Left renal pelvis (tissue), 4 donors: ENCODE data around the gene SUPT20HL1. TPM values are rescaled to one million over a fixed set of nuclear protein-coding genes. Genes with fewer than 3 reads are reported as not detected.
"Not testable (repeated sequence)": the region's sequence is repeated elsewhere in the genome, so short reads cannot be mapped to it uniquely, and the experiment has no call there.

ENCODE experiments used
- DNase-seq, 4 donors: peaks; one replicate each; pipeline ENCODE4 v3.0.0-alpha.2; 2013; ENCODE audit warnings: low read depth in 4 of 4, low spot score in 3 of 4
- polyA plus RNA-seq, 4 donors: library from polyadenylated mRNA; unstranded; fragments of 120-200 nt; gene quantifications; one replicate each; pipeline ENCODE4 v1.2.1, GENCODE V29; 2013; ENCODE audit not compliant: insufficient read length in 4 of 4

The SUPT20HL1 gene
- polyA plus RNA-seq, 4 donors, result not detected

DNA sequence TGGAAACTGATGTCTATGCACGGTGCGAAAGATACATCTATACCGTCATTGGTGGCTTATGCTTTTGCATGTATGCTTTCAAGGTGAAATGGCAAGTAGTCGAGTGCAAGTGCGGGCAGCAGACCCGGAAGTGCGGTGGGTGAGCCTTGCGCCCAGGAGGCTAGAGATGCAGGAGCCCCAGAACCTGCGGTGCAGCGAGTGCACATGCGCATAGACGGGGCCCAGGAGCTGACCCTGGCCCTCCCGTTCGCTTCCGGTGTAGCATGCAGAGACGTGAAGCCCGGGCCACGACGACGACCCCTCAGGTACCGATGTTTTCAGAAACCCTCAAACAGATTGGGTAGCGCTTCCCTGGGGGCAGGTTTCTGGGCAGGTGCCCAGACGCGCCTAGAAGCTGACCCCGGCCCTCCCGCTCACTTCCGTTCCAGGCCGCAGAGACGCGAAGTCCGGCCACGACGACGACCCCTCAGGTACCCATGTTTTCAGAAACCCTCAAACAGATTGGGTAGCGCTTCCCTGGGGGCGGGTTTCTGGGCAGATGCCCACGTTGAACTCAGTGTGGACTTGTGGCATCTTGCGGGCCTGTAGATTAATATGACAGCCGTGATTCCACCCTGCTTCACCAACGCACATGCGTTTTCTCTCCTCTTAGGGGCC lies 1.8 kb downstream of the SUPT20HL1 start:
- not testable (repeated sequence) for DNase-seq

DNA sequence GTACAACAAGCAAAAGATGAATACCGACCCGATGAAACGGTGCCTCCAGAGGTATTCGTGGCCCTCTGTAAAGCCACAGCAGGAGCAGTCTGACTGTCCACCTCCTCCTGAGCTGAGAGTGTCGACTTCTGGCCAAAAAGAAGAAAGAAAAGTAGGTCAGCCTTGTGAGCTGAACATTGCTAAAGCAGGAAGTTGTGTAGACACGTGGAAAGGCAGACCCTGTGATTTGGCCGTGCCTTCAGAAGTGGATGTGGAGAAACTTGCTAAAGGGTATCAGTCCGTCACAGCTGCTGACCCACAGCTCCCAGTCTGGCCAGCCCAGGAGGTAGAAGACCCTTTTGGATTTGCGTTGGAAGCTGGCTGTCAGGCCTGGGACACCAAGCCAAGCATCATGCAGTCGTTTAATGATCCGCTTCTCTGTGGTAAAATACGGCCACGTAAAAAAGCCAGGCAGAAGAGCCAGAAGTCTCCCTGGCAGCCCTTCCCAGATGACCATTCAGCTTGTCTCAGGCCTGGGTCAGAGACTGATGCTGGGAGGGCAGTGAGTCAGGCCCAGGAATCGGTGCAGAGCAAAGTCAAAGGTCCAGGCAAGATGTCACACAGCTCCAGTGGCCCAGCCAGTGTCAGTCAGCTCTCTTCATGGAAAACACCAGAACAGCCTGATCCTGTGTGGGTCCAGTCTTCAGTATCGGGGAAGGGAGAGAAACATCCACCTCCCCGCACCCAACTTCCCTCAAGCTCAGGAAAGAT lies 3.2 kb downstream of the SUPT20HL1 start:
- DNase-seq, result not testable (repeated sequence)

DNA sequence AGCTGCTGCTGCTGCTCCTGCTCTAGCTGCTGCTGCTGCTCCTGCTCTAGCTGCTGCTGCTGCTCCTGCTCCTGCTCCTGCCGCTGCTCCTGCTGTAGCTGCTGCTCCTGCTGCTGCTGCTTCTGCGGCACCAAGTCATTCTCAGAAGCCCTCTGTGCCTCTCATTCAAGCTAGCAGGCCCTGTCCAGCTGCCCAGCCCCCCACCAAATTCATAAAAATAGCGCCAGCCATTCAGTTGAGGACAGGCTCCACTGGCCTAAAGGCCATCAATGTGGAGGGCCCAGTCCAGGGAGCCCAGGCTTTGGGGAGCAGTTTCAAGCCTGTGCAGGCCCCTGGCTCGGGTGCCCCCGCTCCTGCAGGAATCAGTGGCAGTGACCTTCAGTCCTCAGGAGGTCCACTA lies 3.9 kb downstream of the SUPT20HL1 start:
- DNase-seq, result no peak

DNA sequence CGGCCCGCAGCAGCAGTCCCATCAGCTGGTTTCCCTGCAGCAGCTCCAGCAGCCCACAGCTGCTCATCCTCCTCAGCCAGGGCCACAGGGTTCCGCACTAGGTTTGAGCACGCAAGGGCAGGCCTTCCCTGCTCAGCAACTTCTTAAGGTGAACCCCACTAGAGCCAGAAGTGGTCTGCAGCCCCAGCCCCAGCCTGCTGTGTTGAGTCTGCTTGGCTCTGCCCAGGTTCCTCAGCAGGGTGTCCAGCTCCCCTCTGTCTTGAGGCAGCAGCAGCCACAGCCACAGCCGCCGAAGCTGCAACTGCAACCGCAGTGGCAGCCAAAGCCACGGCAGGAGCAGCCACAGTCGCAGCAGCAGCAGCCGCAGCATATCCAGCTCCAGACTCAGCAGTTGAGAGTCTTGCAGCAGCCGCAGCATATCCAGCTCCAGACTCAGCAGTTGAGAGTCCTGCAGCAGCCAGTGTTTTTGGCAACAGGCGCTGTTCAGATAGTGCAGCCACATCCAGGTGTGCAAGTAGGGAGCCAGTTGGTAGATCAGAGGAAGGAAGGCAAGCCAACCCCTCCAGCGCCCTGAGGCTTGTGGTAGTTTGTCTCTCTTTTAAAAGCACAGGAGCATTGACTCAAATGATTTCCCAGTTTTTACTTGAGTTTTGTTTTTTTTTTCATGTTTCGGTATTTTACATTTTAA lies 4.6 kb downstream of the SUPT20HL1 start:
- DNase-seq, result no peak

DNA sequence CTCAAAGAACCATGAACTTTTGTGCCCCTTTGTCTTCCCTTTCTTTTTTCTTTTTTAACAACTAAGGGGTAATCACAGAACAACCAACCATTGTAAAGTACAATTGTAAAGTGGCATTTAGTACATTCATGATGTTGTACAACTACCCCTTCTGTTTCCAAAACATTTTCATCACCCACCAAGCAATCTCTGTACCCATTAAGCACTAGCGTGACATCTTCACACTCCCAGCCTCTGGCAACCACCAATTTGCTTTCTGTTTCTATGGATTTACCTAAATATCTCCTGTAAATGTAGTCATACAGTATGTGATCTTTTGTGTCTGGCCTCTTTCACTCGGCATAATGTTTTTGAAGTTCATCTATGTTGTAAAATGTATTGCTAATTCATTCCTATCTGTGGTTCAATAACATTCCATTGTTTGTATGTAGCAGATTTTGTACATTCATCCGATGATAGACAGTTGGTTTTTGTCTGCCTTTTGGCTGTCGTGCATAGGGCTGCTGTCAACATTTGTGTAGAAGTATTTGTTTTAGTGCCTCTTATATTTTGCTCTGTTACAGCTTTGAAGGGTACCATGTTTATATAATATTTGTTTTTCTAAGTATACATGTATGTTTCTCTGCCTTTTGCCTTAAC lies 6.4 kb downstream of the SUPT20HL1 start:
- not testable (repeated sequence) for DNase-seq

DNA sequence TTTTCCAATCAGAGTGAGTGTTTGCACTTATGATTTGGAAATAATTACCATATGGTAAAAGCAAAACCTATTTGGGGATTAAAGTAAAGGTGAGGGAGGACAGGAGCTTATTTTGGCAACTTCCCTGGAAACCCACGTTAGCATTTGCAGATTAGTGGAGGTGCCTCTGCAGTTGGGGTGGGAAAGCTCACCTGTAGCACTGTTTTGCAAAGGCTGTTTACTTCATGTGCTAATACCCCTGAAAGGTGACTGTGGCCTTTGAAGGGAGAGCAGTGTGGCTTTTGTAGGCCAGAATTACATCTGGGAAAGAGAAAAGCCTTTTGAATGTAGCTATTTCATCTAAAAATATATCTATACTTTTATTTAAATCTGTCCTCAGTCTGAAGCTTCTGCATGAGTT lies 9.4 kb downstream of the SUPT20HL1 start:
- no peak for DNase-seq

DNA sequence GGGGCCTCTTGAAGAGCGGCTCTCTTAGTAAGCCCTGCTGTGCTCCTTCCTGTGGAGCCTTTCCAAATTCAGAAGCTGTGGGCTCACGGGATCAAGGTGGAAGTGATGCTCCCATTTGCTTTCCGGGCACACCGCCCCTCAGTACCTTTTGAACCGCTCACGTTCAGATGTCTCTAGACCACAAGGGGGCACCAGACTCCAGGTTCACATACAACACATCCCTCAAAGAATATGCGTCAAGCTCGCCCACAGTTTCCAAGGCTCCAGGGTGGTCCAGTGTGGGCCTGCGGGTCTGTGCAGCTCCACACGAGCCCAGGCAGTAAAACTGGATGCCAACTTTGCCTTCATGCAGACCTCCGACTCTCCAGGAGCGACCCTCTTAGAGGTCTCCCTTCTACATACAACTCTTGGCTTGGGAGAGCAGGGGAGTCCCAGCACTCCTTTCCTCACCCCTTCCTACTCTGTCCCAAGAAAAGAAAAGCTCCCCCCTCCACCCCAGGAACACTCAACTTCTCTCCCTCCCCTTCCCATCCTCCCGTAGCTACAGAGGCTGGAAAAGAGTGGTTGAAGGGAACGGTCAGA lies 11.0 kb downstream of the SUPT20HL1 start:
- DNase-seq, result peak; percentile 27 to 46 (median 36)

DNA sequence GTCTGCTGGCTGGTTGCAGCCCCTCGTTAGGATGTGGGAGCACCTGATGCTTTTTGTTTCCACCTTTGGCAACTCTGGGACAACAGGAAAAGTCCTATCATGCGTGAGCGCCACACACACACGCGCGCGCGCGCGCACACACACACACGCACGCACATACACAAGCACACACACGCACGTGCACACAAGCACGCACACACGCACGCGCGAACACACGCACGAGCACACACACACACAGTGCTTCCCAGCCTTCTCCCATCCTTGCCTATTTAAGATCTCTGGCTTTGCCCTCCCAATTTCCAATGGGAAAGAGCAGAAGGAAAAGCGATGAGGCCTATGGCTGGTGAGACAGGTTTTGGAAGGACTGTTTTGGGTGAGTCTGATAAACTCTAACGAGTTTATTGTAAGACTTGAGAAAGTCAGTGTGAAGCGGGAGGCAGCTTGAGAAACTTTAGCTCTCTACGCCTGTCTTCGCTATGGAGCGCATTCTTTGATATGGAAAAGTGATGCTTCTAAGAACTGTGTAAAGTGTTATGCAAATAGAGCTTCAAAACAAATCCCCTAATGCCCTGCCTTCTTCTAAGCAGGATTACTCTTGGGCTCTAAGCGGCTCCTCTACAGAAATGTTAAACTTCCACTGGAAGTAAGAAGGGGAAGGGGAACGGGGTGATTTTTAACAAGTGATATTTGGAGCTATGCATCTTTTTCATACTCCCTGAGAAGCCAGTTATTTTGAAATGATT lies 11.8 kb downstream of the SUPT20HL1 start:
- DNase-seq, result no peak

DNA sequence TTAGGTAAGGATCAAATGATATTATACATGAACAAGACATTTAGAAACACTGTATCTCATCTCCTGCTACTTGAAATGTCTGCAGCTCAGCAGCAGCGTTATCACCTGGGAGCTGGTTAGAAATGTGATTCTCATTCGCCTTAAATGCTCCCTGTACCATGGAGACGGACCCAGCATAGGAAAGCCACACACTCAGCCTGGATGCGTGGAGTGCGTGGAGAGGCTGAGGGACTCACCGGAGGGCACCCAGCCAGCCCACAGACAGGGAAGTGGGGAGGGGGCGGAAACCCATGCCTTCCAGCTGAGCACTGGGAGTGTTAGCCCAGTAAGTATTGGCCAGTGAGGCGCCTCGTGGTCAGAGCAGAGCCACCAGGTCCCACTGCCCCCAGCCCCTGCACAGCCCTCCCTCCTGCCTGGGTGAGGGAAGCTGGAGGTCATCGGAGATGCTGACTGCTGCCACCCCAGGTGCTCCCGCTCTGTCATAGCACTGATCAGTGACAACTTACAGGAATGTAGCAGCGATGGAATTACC lies 15.2 kb downstream of the SUPT20HL1 start:
- DNase-seq, result no peak

DNA sequence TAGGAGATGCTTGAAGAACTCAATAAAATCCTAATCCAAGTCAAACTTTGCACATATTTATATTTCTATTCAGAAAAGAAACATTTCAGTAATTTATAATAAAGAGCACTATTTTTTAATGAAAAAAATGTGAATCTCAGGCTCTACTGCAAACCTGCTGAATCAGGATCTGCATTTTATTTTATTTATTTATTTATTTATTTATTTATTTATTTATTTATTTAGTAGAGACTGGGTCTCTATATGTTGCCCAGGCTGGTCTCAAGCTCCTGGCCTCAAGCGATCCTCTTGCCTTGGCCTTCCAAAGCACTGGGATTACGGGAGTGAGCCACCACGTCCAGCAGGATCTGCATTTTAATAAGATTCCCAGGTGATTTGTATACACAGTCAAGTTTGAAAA lies 16.0 kb downstream of the SUPT20HL1 start:
- no peak for DNase-seq

DNA sequence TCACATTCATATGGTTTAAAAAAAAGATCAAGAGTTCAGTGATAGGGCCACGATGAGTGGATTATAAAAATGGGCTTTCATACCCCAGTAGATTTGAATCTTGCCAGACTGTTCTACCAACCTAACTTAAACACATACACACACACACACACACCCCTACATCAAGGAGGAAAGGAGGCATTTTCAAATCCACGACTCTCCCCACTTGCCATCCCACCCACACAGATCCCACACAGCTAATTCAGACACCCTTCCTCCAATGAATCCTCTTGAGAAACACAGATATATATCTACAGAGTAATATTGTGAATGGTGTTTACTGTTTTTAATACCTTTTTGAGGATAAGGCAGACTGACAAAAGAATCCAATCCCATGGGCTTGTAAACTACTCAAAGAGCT lies 16.8 kb downstream of the SUPT20HL1 start:
- DNase-seq, result no peak

DNA sequence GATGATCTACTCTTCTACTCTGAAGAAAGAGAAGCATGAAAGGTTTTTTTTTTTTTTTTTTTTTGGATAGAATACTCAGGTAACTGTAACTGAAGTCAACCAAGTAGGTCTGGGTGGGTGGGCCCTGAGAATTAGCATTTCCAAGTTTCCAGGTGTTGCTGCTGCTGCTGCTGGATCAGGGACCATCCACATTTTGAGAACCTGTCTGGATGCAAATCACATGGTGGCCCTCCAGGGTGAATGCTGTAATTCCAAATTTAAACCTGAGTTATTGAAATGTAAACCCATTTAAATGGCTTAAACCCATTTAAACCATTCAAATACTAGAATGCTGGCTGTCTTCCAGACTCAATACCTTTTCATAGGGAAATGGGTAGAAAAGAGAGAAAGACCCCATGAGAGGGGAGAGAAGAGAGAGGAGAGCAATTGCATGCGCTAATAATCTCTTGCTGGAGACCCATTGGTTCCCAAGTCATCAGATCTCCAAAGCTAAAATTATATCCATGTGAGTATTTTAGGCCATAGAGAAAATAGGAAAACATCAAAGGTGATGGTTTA lies 17.6 kb downstream of the SUPT20HL1 start:
- DNase-seq, result no peak

DNA sequence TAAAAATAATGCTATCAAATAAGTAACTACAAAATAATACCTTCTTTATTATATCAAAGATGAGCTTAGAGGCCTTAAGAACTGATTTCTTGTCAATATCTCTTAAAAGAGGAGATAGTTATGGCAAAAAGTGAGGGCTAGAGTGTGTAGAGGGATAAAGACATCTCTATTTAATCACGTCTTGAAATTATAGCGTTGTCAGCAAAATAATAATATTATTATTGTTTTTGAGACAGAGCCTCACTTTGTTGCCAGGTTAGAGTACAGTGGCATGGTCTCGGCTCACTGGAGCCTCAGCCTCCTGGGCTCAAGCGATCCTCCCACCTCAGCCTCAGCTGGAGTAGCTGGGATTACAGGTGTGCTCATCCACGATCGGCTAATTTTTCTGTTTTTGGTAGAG lies 18.3 kb downstream of the SUPT20HL1 start:
- no peak for DNase-seq

DNA sequence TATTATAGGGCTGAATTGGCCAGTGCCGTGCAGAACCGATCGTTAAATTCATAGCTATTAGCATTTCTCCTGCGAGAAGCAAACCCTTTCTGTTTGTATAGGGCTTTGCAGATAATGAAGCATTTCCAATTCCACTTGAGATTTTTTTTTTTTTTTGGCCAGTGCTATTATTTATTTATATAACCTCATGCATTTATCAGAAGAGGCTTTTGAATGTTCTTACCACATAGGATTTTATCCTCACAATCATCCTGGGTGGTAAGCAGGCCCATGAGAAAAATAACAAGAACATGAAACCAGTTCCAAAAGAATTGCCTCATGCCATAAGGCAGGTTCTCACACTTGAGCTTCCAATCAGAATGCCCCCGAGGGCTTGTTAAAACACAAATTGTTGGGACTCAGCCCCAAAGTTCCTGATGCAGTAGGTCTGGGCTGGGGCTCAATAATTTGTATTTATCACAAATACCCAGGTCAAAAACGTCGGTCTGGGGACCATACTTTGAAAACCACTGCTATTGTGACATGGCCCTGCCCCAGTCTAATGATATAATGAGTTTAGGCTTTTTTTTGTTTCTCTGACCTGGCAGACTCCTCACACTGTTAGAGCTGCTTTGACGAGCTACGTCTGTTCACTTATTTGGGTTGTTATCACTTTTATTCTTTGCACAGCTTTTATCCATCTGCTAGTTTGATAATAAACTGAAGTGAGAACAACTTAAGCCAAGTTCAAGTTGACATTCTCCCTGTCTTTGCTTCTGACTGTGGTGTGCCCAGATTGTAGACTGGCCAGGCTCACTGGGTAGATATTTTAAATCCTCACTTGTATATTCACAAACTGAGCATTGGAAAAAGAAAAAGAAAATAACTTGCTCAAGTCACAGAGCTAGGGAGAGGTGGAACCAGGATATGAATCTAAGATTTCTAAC lies 20.1 kb downstream of the SUPT20HL1 start:
- no peak for DNase-seq

DNA sequence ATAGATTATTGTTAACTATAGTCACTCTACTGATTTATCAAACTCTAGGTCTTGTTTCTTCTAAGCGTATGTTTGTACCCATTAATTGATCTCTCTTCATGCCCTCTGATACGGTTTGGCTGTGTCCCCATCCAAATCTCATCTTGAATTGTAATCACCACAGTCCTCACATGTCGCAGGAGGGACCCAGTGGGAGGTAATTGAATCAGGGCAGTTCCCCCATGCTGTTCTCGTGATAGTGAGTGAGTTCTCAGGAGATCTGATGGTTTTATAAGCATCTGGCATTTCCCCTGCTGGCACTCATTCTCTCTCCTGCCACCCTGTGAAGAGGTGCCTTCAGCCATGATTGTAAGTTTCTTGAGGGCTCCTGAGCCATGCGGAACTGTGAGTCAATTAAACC lies 21.9 kb downstream of the SUPT20HL1 start:
- not testable (repeated sequence) for DNase-seq

DNA sequence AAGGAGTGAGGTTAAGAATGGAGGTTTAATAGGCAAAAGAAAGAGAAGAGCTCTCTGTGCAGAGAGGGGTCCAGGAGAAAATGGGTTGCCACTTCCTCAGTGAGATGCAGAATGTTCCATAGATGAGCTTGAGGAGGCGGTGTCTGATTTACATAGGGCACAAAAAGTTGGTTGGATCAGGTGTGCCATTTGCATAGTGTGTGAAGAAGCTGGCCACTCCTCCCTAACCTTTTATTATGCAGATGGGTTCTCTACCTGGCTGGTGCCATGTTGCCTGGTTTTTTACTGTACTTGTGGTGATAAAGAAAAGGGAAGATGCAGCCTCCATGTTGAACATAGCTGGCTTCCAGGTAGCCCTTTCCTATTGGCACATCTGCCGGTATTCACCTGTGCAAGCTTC lies 27.3 kb downstream of the SUPT20HL1 start:
- no peak for DNase-seq

DNA sequence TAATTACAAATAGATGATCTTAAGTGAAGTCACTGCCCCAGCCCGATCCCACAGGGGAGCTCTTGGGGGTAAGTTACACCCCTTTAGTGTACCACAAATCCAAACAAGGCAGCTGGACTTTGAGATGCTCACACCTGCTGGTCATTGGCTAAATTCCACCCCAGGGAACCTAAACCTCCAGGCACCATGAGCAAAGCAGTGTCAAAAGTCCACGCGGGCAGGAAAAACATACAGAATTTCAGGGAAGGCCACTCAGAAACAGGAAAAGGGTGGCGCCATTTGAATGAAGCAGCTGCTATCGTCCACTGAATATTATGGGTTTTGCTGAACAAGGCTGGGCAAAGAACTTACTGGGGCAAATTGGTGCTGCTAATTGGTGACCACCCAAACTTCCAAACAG lies 30.9 kb downstream of the SUPT20HL1 start:
- DNase-seq, result no peak

DNA sequence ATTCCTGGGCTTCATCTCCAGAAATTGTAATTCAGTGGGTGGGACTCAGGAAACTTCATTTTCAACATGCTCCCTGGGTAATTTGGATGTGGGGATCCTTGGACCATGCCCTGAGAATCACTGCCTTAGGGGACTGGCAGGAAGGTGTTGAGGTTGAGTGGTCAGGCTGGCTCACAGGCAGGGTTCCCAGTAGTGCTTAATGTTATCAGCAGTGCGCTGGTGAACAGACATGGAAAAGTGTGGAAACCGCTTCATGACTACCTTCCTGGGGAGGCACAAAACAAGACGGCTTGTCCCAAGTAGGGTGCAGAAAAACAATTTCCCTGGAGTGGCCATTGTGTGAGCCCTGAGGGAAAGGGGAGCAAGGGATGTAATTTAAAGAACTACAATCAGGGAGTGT lies 31.4 kb downstream of the SUPT20HL1 start:
- no peak for DNase-seq

DNA sequence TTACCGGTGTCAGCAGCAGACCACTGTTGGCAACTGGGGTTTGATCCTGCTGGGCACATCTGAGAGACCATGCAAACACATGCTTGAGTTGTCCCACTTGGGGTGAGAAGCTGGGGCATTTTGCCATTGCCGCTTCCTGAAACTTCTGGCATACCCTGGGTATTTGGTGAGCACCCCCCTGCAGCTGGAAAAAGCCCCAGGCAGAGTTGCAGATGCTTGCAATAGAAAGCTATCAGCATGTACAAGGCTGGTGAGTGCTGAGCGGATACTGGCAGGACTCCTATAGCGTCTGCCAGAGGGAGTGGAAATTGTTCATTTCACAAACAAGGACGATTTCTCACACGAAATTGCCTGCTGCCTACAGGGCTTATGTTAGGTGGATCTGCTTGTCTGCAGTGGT lies 32.3 kb downstream of the SUPT20HL1 start:
- DNase-seq, result no peak
